Skin of body (tissue), 2 donors: ENCODE results near the gene ITIH4. TPM values are rescaled to one million over a fixed set of nuclear protein-coding genes. Genes with fewer than 3 reads are reported as not detected.

ENCODE experiments used
- DNase-seq: peaks from one replicate; lab custom pipeline; 2025; lab: John Stamatoyannopoulos, UW
- total RNA-seq: library from RNA; depleted of rRNA; stranded (reverse); fragments of >200 nt; gene quantifications from one replicate; pipeline ENCODE4 v1.2.3, GENCODE V29; 2014

ITIH4 gene
- total RNA-seq, 1 donor from 2014 or later: 4.6 TPM

DNA sequence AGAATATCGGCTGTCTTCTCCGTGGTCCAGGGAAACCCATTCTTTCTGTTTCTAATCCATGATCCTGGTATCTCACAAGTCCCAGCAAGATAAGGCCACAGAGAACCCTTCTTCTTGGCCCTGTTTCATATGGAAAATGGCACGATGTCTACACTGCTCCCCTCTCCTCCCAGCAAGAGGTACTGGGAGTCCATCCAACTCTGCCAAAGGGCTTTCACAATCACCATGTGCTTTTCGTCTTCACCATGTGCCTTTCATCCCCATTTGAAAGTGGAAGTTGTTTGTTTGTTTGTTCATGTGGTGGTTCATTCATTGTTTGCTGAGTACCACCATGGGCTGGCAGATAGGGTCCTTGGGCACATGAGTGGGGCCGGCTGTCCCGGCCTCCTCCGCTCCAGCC, 30.4 kb downstream of the ITIH4 start:
- DNase-seq: no peak

DNA sequence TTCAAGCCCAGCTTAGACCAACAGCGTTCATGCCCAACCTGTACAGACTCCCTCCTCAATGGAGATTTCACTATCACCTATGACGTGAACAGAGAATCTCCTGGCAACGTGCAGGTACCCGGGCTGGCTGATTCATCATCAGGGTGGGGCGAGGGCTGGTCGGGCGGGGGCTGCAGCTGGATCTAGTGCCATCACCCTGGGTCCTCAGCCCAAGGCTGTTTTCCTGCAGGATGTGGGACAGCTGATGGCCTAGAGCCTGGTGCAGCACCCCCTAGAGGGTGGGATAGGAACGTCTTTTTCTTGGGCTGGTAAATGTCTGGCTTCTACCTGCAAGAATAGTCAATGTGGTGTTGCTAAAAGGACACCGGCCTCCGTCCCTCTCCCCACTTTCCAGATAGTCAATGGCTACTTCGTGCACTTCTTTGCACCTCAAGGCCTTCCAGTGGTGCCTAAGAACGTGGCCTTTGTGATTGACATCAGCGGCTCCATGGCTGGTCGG, 31.4 kb downstream of the ITIH4 start:
- no peak for DNase-seq

DNA sequence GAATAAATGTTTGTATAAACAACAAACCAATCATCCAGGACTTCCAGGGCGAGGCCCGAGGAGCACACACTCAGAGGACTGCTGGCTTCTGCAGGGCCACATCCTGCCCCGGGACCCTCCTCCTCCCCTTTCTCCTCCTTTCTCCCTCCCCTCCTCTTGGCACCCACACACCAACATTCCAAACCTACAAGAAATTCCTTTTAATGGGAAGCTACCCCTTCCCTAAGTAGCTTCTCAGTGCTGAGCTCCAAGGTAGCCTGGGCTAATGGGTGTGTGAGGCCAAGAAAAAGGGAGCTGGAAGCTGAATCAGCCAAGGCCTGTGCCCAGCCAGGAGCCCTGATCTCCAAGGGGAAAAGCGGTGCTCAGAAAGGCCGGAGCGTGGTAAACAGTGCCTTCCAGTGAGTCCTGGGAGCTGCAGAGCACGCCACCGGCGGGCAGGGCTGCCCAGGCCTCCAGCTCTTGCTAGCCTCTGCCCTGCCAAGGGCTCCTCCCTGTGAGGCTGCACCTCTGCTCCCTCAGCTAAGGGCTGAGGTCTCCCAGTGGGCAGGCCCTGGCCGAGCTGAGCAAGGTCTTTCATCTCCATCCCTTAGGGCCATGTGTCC, 32.0 kb downstream of the ITIH4 start:
- DNase-seq: no peak

DNA sequence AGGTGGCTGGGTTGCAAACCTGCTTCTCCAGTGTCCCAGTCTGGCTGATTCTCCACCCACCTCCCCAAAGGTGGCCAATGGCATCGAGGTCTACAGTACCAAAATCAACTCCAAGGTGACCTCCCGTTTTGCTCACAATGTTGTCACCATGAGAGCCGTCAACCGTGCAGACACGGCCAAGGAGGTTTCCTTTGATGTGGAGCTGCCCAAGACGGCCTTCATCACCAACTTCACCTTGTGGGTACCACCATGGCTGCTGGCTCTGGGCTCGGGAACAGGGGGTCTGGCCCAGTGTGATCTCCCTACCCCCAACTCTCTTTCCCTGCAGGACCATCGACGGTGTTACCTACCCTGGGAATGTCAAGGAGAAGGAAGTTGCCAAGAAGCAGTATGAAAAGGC, 34.1 kb downstream of the ITIH4 start:
- DNase-seq: no peak

DNA sequence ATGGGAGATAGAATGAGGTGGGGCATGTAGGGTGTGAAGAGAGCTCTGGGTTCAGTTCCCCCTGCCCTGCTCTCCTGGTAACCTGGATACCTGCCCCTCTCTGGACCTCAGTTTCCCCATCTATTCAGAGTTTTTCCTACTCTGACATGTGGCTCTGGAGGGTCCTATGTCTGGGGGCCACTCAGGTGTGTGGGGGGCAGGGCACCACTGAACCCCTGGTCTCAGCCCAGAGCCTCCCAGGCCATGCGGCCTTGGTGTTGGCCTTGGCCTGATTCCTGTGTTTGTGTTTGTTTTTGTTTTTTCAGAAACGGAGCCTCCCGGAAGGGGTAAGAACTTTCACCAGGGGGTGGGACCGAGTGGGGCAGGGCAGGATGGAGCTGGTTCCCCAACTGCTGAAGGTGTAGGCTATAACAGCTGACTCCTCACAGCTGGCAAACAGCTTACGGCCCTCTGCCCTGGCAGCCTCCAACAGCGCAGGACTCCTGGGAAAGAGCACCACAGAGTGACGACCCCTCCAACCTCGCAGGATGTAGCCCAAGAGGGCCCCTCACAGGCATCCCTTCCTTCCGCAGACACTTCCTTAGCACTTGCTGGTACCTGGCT, 35.1 kb downstream of the ITIH4 start:
- no peak for DNase-seq

DNA sequence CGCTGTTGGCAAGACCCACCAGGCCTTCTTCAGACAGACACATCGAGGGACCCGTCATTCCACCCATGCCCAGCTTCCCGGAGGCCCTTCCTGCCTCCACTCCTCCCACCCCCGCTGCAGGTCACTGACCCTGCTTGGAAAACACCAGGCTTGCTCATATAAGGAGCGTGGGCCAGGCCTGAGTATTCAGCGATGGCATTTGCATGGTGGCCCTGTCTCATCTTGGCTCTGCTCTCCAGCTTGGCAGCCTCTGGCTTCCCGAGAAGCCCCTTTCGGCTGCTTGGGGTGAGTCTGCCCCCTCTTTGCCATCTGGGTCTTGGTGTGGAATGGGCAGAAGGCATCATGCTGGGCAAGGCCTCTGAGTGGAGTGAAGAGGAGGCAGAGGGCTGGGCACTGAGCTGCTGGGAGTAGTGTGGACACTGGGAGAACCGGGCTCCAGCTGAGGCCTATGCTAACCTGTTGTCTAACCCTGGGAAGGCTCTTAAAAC, 35.8 kb downstream of the ITIH4 start, which contains the start of gene ITIH3:
Gene ITIH3 (plus strand): TSS at position 185 of the 488 bp plus-strand sequence. CDS start 8 bp downstream, at position 193.
- DNase-seq: no peak

DNA sequence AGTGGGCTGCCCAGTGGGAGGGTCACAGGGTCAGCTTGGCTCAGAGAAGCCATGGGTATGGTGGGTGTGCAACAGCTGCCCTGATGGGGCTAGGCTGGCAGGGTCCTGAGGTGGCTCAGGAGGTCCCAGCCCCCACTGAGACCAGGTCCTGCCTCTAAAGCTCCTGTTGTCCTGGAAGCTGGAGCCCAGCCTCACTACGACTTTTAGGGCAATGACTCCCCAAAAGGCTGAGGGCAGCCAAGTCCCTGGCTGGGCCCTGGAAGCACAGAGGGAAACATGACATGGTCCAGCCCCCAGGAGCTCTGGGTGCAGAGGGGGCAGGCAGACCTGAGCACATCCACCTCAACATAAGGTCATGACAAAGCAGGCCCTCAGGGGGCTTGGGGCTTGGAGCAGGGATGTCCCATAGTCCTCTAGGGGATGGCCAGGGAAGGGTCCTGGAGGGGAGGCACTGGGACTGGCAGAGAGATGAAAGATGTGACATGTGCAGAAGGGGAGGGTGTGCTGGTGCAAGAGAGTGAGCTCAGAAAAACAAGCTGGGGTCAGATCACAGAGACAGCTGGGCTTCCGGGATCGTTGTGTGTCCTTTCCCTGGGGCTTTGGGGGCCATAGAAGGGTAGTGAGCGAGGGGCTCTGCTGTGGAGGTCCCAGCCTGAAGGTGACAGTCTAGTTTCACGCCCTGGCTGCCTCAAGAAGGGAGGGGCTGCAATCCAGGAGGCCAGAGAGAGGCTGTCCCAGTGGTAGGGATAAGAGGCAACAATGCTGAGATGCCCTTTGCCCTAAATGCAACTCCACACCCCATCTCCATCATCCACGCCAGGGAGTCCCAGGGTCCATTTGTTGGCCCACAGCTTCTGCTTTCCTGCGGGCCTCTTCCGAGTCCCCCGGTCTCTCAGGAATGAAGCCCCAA, 36.5 kb downstream of the ITIH4 start:
- DNase-seq: no peak

DNA sequence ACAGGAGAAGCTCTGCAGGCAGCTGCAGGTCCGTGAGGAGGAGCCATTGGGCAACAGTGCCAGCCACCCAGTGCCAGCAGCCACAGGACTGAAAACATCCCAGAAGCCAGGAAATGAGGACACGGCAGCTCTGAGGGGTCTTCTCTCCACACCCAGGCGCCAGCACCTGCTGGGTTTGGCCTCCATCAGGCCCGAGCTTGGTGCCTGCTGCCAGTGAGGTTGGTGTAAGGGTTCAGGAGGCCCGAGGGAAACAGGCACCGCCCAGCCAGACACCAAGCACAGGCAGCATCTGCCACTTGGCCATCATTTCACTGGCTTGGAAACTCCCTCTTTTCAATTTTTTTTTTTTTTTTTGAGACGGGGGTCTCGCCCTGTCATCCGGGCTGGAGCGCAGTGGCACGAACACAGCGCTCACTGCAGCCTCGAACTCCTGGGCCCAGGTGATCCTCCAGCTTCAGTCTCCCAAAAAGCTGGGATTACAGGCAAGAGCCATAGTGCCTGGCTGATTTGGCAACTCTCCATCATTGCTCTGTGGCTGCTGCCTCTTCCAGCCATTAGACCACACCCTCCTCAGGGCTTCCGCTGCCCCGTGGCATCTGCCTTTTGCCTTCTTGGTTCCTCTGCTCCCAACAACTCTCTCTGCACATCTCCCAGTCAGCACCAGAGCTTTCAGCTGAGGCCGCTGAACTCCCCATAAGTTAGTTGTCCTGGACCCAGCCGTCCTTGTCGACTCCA, 37.3 kb downstream of the ITIH4 start:
- DNase-seq: no peak

DNA sequence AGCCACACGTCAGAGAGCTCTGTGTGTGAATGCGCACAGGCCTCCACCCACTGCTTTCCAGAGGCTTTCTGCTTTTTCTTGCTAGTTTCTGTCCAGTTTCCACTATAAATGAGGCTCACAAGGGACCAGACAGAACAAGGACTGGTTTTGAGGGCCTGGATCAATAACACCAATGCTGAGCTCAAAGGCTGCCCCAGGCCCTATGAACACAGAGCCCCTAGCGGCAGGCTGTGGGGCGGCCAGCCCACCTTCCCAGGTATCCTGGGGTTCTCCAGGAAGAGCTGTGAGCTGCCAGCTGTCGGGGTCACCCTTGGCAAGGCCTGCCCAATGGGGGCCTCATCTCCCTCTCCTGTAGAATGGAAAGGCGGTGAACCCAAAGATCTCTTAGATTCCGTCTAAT, 38.1 kb downstream of the ITIH4 start:
- no peak for DNase-seq

DNA sequence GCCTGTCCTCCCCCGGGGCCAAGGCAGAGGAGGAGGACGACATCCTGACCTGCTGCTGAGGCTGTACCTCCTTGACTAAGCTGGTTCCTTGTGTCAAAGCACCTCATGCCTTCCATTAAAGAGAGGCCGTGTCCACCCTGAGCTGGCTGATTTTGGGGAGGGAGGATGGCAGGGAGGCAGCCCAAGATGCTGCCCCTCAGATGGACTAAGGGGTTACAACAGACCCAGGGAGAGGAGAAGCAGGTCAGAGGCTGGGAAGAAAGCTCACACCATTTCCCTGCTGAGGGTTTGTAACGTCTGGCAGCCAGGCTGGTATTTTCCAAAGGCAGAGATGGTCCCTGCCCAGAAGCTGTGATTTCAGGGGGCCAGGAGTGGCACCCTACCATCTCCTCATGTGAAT, 38.5 kb downstream of the ITIH4 start:
- no peak for DNase-seq

DNA sequence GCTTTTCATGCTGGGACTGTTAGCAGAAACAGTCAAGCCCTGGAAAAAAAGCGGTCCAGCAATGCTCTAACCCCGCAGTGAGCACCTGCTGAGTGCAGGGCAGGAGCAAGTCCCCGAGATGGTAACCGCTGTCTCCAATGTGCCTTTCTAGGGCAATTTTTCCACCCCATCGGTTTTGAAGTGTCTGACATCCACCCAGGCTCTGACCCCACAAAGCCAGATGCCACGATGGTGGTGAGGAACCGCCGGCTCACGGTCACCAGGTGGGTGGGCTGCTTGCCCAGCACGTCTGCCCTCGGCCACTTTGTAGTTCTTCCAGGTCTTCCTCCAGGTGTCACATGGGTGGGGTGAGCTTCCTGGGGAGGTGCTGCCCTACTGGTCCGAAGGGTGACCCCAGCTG, 39.1 kb downstream of the ITIH4 start:
- no peak for DNase-seq

DNA sequence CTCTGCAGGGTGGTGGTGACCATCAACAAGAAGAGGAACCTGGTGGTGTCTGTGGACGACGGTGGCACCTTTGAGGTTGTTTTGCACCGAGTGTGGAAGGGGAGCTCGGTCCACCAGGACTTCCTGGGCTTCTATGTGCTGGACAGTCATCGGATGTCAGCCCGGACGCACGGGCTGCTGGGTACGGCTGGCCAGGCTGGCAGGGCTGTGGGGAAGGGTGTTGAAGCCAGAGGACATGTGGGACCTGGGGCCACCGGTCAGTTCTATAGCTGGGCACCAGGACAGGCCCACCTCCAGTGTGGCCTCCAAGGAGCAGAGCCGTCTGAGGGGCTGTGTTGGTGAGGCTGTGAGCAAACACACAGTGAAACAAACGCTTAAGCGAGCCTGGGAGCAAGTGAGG, 39.7 kb downstream of the ITIH4 start:
- DNase-seq: no peak

DNA sequence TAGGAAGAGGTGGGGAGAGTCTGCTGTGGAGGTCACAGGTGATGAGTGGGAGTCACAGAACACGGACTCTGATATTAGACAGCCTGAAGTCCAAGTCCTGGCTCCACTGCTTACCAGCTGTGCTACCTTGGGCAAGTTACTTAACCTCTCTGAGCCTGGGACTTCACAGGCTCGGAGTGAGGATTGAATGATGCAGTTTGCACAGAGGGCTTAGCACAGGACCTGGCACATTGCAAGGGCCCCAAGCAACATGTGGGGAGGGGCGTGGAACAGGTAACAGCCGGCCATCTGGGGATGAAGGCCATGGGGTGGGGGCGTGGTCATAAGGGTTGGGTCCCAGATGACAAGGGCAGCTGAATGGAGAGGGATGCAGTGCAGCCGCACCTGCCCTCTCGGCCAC, 40.1 kb downstream of the ITIH4 start:
- DNase-seq: no peak

DNA sequence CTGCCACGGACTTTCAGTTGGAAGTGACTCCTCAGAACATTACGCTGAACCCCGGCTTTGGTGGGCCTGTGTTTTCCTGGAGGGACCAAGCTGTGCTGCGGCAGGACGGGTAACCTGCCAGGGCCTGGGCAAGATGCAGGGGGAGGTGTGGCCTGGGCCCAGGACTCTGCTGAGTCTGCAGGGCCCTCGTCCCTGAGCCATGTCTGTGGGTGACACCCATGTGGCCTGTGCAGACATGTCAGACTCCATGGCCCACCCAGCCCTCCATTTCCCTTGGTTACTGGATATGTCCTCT, 40.8 kb downstream of the ITIH4 start:
- DNase-seq: no peak

DNA sequence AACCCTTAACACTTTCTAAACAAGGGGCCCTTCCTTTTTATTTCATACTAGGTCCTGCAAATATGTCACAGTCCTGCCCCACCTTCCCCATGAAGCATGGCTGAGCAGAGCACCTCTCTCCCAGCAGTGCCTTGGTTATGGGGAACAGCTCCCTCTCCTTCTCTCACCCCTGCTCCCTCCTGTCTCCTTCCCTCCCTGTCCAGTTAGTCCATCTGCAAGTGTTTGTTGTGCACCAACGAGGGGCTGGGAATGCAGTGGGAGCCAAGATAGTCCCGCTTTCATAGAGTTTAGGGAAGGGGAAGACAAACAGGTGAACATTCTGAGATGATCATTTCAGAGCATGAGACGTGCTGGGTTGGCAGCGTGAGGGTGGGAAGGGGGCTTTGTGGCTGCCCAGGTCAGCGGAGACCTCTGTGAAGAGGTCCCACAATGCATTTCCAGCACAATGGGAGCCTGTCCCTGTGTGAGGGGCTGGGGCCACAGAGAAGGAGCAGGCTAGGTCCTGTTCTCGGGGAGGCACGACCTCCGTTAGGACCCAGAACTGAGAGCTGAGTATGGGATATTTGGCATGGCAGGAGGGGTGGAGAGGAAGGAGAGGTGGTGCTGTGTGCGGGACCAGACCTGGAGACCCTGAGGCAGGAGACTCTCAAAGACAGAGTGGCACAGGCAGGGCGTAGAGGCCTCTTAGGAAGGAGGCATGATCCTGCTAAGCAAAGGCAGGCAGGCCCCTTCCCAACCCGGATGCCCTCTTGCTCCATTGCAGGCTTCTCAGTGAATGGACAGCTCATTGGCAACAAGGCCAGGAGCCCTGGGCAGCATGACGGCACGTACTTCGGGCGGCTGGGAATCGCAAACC, 41.4 kb downstream of the ITIH4 start:
- no peak for DNase-seq

DNA sequence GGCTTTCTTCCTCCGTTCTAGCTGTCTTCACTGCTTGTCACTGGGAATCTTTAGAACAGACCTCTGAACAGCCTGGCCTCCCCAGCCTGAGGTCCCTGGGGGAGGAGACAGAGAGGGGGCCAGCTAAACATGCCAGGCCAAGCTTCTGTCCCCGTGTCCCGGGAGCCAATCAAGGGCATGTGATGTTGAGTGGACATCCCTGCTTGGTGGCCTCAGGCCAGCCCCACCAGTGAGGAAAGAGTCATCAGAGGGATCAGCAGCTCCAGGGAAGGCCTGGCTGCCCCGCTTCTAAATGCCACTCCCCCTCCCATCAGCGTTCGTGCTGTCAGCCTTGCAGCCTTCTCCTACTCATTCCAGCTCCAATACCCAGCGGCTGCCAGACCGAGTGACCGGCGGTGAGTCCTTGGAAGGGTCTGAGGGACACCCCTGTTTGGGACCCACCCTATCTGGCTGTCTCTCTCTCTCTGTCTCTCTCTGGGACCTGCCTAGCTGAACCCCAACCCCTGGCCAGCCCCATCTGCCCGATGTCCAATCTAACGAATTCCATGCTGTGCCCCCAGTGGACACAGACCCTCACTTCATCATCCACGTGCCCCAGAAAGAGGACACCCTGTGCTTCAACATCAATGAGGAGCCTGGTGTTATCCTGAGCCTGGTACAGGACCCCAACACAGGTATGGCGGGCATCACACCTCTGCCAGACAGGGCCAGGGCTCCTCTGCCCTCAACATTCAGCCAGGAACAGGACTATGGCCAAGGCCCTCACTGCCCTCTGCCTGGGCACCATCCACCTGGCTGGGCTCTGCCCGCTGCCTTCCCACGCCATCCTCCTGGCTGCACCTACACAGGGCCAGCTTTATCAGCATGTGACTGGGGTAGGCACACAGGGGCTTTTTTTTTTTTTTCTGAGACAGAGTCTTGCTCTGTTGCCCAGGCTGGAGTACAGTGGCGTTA, 42.5 kb downstream of the ITIH4 start:
- DNase-seq: no peak

DNA sequence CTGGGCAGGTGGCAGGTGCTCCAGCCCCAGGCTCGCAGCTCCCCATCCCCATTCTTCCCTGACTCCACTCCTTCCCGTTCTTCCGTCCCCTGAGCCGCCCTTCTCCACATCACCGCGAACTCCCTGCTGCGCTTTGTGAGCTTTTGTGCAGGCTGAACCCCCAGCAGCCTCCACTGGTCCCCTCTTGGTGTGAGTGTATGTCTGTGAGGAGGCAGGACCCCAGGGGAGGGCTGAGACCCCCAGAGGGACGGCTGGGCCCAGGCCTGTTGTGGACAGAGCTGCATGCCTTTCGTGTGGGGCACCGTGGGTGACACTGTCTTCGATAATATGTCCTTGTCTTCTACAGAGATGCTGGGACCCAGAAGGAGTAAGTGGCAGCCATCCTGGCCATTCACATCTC, 43.2 kb downstream of the ITIH4 start:
- no peak for DNase-seq

DNA sequence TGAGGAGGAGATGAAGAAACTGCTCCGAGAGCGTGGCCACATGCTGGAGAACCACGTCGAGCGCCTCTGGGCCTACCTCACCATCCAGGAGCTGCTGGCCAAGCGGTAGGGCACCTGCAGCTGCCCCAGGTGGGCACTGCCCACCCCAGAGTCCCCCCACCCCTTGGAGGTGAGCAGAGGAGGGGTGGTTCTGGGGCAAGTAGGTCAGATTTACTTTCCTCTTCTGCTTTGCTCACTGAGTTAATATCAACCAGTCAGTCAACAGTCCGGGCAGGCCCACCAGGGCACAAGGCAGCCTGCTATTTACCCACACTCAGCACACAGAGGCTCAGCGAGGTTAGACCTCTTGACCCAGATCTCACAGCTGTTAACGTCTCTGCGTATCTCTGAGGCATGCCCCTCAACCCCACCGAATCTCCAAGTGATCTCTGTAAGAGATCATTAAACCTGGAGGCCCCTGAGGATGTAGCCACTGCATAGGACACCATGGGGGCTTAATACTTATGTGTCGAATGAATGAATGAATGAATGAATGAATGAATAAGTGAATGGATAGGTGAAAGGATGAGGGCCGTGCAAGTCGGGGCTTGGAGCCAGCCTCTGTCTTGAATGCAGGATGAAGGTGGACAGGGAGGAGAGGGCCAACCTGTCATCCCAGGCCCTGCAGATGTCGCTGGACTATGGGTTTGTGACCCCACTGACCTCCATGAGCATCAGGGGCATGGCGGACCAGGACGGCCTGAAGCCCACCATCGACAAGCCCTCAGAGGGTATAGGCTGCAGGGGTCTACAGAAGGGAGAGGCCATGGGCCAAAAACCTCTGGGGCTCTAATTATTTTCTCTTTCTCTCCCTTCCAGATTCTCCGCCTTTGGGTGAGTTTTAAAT, 43.9 kb downstream of the ITIH4 start:
- no peak for DNase-seq
